Spleen (tissue), 11 donors: Measurements from ENCODE around the gene COPB1. TPM values are rescaled to one million over a fixed set of nuclear protein-coding genes. Genes with fewer than 3 reads are reported as not detected.

Experiments
- DNase-seq: peaks from one replicate; pipeline ENCODE4 v3.0.0-alpha.2; 2020
- H3K27ac ChIP-seq, 8 donors: fragments of 200-600 bp; sonication (generic) in 7 of 8; 1 replicate in 4 of 8; 2 replicates in 4 of 8; pipeline versions ENCODE4 v1.5.0 to v1.8.0; 2016 to 2021; ENCODE audit warnings: inconsistent platforms in 4 of 8, mild to moderate bottlenecking in 4 of 8, moderate library complexity in 1 of 8
- H3K27me3 ChIP-seq, 7 donors: fragments of 200-600 bp; sonication (generic) in 6 of 7; replicated peaks in 1 of 7; 1 replicate in 4 of 7; 2 replicates in 3 of 7; pipeline versions ENCODE4 v1.5.0 to v1.8.0; 2016 to 2021; ENCODE audit warnings: inconsistent platforms in 3 of 7, mild to moderate bottlenecking in 1 of 7
- H3K36me3 ChIP-seq, 6 donors: fragments of 200-600 bp; sonication (generic) in 5 of 6; 1 replicate in 4 of 6; 2 replicates in 2 of 6; pipeline versions ENCODE4 v1.5.0 to v1.8.0; 2016 to 2021; ENCODE audit warnings: inconsistent platforms in 2 of 6
- H3K4me1 ChIP-seq, 6 donors: fragments of 200-600 bp; sonication (generic) in 5 of 6; 1 replicate in 3 of 6; 2 replicates in 3 of 6; pipeline versions ENCODE4 v1.5.0 to v1.8.0; 2016 to 2021; ENCODE audit warnings: inconsistent platforms in 3 of 6
- H3K4me3 ChIP-seq, 8 donors: fragments of 200-600 bp; sonication (generic) in 7 of 8; 1 replicate in 4 of 8; 2 replicates in 4 of 8; pipeline versions ENCODE4 v1.5.0 to v1.8.0; 2016 to 2021; ENCODE audit warnings: inconsistent platforms in 4 of 8, mild to moderate bottlenecking in 4 of 8, moderate library complexity in 2 of 8
- H3K9me3 ChIP-seq, 8 donors: fragments of 200-600 bp; sonication (generic) in 7 of 8; 1 replicate in 4 of 8; 2 replicates in 4 of 8; pipeline versions ENCODE4 v1.5.0 to v1.8.0; 2016 to 2021; ENCODE audit warnings: inconsistent platforms in 4 of 8
- CTCF ChIP-seq, 11 experiments: fragments of 200-600 bp in 7 of 11; fragments of 450-650 bp in 4 of 11; sonication (generic) in 4 of 11; IDR thresholded peaks in 8 of 11; conservative IDR thresholded peaks in 3 of 11; 1 replicate in 7 of 11; 2 replicates in 4 of 11; pipeline versions ENCODE4 v1.4.0 to v1.8.0; 2016 to 2021; ENCODE audit warnings: antibody characterized with exemption in 11 of 11, inconsistent platforms in 4 of 11, mild to moderate bottlenecking in 1 of 11
- POLR2A ChIP-seq, 3 donors: fragments of 450-650 bp; IDR thresholded peaks; one replicate each; pipeline ENCODE4 v1.5.1; 2017; ENCODE audit warnings: antibody characterized with exemption in 3 of 3, mild to moderate bottlenecking in 1 of 3
- POLR2AphosphoS5 ChIP-seq, 3 donors: sonication (generic); formaldehyde crosslinking; IDR thresholded peaks; one replicate each; pipeline ENCODE4 v1.5.1; 2017; ENCODE audit warnings: antibody characterized with exemption in 3 of 3
- WGBS, 5 donors: extraction: QIAGEN DNeasy Blood & Tissue Kit in 3 of 5; methylation state at CpG; one replicate each; pipeline versions ENCODE4 v1.1.5 to v1.1.7; 2013 to 2018; 5-methylcytosine and 5-hydroxymethylcytosine counted together
- intact Hi-C: fragments of 100-400 bp; cut with DNase I; formaldehyde crosslinking; loops from one replicate; pipeline ENCODE4 v1.15.0; 2023; ENCODE audit warnings: low total_unique reads
- polyA plus RNA-seq, 3 donors: library from polyadenylated mRNA; stranded (reverse); fragments of 200-250 nt; gene quantifications; one replicate each; pipeline ENCODE4 v1.2.1, GENCODE V29; 2013
- total RNA-seq, 7 donors: library from RNA; depleted of rRNA in 3 of 7; stranded (reverse); fragments of >200 nt in 3 of 7; fragmentation: NEBNext Ultra II Directional in 4 of 7; extraction: Animal tissue kit (Norgen Biotek cat#: 25700) in 4 of 7; gene quantifications; one replicate each; pipeline versions ENCODE4 v1.1.0 to v1.2.1, GENCODE V29; 2016 to 2021
- donor health status: healthy with polysubstance abuse.
- donor health status: DM: no; HTN: no; CAD: no; lungs with moderate emphysema.
- donor health status: DM: no; HTN: no; CAD: no.
- donor health status: Bipolar disorder and iron deficiency.
- donor health status: healthy.
- donor health status: DM: no; HTN: no; CAD: no.
- donor health status: DM: yes; HTN: yes; CAD: no.

COPB1 gene
- total and polyA plus RNA-seq, 10 donors, result 43.6 to 122 (median 80.8) TPM

- Histone ChIP-seq H3K27me3 (no peaks in the 10 kb centered on the region), H3K27ac (peak overlapping the region in 1 of 8 donors; percentile 45), H3K9me3 (no peaks in the 10 kb centered on the region), H3K4me3 (no peak overlapping the region), H3K36me3 (no peaks in the 10 kb centered on the region), H3K4me1 (peaks cover 0 to 59% (median 28%) of the 10 kb centered on the region in 6 donors)
- WGBS, 5 donors, result 79 to 87% (median 84%) methylated on average over 6 of the region's 6 CpGs
- intact Hi-C loops, result no loop called here
- DNase-seq, result no peak
- TF ChIP-seq CTCF (IDR thresholded peaks at IDR 0.05 in 8 of 11, conservative IDR thresholded peaks at IDR 0.05 in 3 of 11) (peak in 6 of 11 experiments; percentile 30 to 48 (median 37)), POLR2AphosphoS5 (IDR thresholded peaks at IDR 0.05) (no peak), POLR2A (IDR thresholded peaks at IDR 0.05) (no peak)
Measured at GRCh38 chr11:14418801-14419417, 80.7 kb downstream of the COPB1 start.

GRCh38 chr11:14417617-14418374 is 81.8 kb downstream of the COPB1 start:
- TF ChIP-seq POLR2A (IDR thresholded peaks at IDR 0.05) (no peak), POLR2AphosphoS5 (IDR thresholded peaks at IDR 0.05) (no peak), CTCF (IDR thresholded peaks at IDR 0.05 in 8 of 11, conservative IDR thresholded peaks at IDR 0.05 in 3 of 11) (no peak)
- peaks cover 0 to 58% (median 19%) of the 10 kb centered on the region in 6 donors for H3K4me1 ChIP-seq
- H3K9me3 ChIP-seq, result no peaks in the 10 kb centered on the region
- H3K27me3 ChIP-seq, result no peaks in the 10 kb centered on the region
- no peak for DNase-seq
- H3K27ac ChIP-seq, result peak overlapping the region in 6 of 8 donors; percentile 9 to 45 (median 22)
- no peak overlapping the region for H3K4me3 ChIP-seq
- H3K36me3 ChIP-seq, result no peaks in the 10 kb centered on the region
- 76 to 85% (median 83%) methylated on average over 4 of the region's 4 CpGs for WGBS, 5 donors
- intact Hi-C loops, result no loop called here

GRCh38 chr11:14417186-14417585 is 82.4 kb downstream of the COPB1 start:
- no peaks in the 10 kb centered on the region for H3K36me3 ChIP-seq
- WGBS, 5 donors, result 81 to 92% (median 87%) methylated on average over 4 of the region's 4 CpGs
- intact Hi-C loops, result no loop called here
- no peaks in the 10 kb centered on the region for H3K27me3 ChIP-seq
- peak overlapping the region in 4 of 8 donors; percentile 13 to 45 (median 27) for H3K27ac ChIP-seq
- DNase-seq, result no peak
- no peak overlapping the region for H3K4me3 ChIP-seq
- H3K4me1 ChIP-seq, result peaks cover 0 to 52% (median 13%) of the 10 kb centered on the region in 6 donors
- TF ChIP-seq CTCF (IDR thresholded peaks at IDR 0.05 in 8 of 11, conservative IDR thresholded peaks at IDR 0.05 in 3 of 11) (no peak), POLR2A (IDR thresholded peaks at IDR 0.05) (no peak), POLR2AphosphoS5 (IDR thresholded peaks at IDR 0.05) (no peak)
- no peaks in the 10 kb centered on the region for H3K9me3 ChIP-seq
